ENCODE data around the gene STX8.
A peak's percentile ranks its signal among the peaks of the same experiment; 100 is the strongest.
"Not testable (repeated sequence)": the region's sequence is repeated elsewhere in the genome, so short reads cannot be mapped to it uniquely, and the experiment has no call there.

Gene STX8

DNA sequence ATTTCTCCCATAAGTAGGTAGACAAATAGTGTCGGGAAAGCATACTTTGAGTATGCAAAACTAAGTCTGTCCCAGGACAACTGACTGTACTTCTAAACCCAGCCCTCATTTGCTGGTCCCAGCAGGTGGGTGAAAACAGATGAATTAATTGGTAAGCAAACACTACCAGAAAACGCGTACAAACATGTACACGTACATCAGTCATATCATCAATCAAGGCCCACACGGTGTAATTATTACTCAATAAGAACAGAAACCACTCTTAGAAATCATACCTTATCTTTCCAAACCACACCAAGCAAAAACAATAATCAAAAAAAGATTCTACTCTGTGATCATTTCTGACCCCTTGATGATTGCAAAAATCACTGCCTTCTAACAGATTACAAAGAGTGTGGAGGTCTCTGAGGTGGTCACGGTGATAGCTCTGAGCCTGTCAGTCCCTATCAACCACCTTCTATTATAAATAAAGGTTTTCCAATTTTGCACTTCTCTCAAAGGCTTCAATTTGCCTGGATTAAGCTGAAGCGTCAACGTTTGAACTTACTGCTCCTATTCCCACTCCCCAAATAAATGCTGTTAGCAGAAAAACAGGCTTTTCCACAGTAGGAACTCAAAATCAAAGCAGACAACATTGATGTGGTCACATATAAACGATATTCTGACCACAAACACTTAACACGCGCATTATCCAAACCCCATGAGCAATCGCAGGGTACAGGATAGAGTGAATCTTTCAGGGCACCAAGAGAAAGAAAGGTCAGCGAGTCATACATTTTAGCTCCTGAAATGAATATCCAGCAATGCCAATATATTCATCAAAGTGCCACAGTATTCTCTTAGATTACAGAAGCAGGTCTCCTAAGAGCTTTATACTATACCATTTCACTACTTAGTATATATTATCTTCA lies 211.9 kb downstream of the STX8 start:
- peak; percentile 55 for FAIRE-seq
- no peak for TF ChIP-seq POLR2A (IDR thresholded peaks at IDR 0.05; ENCODE audit: low read depth, low read length)
- DNase-seq (ENCODE audit: insufficient read length, low spot score), result peak; percentile 21

DNA sequence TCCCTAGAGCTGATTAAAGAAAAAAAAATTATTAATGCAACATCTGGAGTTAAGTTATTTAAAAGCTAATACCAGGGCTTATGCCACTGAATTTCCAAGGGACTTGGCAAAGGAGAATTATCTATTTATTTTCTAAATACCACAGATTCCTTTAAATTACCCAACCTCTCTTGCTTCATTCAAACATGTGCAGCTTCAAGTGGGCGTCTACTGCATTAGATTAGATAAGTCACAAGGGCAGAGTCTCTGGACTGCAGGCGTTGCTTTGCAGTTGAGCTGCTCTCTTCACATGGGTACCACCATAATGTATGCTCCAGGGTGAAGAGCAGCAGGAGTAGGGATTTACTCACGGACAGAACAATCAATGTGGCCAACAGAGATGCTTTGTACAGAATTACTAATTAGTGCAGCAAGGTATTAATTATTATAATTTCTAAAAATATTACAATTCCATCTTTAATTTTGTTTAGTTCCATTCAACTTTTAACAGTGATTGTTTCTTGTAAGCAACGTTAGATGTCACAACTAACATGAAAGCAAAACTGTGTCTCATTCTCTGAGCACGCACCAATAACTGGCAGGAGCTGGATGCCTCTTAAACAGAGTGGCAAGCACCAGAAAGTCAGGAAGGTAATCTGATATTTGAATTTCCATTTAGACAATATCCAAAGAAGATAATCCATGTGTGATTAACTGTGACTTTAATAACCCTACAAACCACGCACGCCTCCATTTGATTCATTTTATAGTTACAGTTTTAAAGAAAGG lies 214.2 kb downstream of the STX8 start:
- FAIRE-seq, result no peak

DNA sequence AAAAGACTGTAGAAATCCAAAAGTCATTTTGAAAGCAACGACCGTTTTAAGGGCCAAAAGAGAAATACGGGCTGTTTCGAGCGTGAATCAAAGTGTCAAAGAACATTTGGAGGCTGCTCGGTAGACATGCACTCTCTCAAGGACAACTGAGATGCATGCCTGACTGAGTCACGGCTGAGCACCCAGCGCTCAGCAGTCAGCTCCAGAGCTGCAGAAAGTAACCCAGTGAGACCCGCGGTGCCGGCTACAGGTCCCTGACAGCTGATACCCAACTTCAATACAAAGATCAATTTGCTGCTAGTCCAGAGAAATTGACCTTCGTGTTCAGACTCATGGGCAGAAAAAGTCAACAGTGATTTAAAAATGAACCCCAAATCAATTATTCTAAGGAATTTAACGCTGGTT lies 214.9 kb downstream of the STX8 start:
- DNase-seq (ENCODE audit: insufficient read length, low spot score) (peak; percentile 28), FAIRE-seq (peak; percentile 33)
- no peak for TF ChIP-seq POLR2A (IDR thresholded peaks at IDR 0.05; ENCODE audit: low read depth, low read length)

More for the DNA sequence above, 214.2 kb downstream of the STX8 start:
- TF ChIP-seq POLR2A (IDR thresholded peaks at IDR 0.05; ENCODE audit: low read depth, low read length), result no peak
- DNase-seq (ENCODE audit: insufficient read length, low spot score), result no peak

DNA sequence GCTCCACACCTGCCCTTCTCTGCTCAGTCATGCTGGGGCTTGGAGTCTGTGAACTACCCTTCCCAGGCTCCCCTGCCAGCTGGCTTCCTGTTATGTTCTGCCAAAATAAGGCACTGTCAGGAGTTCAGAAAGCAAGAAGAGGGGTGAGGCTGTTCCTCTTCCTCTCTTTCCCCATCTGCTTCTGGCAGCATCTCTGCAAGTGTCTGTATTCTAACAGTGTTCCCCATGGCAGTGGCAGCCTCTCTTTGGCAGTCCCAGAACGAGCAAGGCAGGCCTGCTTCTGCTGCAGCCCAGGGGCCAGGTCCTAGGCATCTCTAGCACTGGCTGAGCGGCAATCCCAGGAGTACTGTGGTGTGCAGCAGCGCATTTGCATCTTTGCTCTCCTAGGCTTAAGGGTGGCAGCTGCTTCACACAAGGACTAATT lies 219.1 kb downstream of the STX8 start:
- FAIRE-seq (no peak), DNase-seq (ENCODE audit: insufficient read length, low spot score) (no peak)
- no peak for TF ChIP-seq POLR2A (IDR thresholded peaks at IDR 0.05; ENCODE audit: low read depth, low read length)

DNA sequence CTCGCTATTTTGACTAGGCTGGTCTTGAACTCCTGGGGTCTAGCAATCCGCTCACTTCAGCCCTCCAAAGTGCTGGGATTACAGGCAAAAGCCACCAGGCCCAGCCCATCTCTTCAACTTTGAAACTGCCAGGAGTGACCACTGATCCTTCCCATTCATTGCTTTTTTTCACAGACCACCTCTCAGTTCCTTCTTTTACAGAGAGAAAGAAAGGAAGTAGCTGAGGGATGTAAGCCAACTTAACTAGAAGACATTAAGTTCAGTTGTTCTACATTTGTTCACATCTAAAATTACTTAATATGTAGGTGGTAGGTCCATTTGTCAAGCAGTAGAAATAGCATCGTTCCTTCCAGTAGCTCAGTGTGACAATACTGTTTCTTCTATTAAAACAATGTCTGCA lies 219.8 kb downstream of the STX8 start:
- DNase-seq (ENCODE audit: insufficient read length, low spot score) (no peak), FAIRE-seq (no peak)
- no peak for TF ChIP-seq POLR2A (IDR thresholded peaks at IDR 0.05; ENCODE audit: low read depth, low read length)

DNA sequence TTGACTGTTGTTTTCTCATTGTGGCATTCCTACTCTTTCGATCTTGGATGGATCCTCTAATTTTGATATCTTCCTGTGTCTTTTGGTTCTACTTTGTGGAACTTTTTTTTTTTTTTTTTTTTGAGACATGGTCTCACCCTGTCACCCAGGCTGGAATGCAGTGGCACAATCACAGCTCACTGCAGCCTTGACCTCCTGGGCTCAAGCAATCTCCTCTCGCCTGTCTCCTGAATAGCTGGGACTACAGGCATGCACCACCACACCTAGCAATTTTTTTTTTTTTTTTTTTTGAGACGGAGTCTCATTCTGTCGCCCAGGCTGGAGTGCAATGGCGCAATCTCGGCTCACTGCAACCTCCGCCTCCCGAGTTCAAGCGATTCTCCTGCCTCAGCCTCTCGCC lies 220.4 kb downstream of the STX8 start:
- not testable (repeated sequence) for DNase-seq (ENCODE audit: insufficient read length, low spot score); FAIRE-seq

DNA sequence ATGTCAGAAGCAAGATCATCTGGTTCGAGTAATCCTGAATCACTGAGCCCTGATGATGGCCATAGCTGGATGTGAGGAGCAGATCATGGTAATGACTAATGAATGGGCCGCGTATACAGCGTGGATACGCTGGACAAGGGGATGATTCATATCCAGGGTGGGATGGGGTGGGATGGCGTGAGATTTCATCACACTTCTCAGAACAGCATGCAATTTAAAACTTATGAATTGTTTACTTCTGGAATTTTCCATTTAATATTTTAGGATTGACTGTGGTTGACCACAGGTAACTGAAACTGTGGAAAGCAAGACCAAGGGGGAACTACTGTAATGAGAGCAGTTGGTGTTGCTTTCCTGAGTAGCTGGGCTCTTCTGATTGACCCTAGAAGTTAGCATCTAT lies 225.5 kb downstream of the STX8 start:
- FAIRE-seq (peak; percentile 99), DNase-seq (ENCODE audit: insufficient read length, low spot score) (peak; percentile 67)
- no peak for TF ChIP-seq POLR2A (IDR thresholded peaks at IDR 0.05; ENCODE audit: low read depth, low read length)

DNA sequence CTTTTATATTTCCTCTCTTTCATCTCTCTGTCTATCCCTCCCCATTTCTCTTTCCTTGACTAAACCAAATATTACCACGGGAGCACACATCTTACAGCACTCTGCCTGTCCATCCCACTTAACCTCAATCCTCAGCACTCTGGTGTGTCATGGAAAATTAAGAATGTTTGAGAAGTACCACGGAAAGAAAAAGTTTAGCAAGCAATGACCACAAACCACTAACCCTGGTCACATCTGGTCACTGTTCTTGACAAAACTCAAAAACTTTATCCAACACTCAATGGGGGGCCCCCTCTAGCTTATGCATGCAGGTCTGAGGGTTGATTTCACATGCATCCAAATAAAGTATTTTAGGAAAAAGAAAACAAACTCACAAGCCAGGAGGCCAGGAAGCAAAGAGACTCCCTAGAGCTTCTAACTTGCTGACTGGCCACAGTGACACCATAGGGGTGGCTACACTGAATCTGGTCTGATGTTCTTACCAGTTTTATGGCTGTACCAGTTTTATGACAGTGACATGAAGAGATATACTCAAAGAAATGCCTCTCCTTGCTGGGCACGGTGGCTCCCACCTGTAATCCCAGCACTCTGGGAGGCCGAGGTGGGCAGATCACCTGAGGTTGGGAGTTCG lies 229.2 kb downstream of the STX8 start:
- TF ChIP-seq POLR2A (IDR thresholded peaks at IDR 0.05; ENCODE audit: low read depth, low read length), result no peak
- FAIRE-seq (no peak), DNase-seq (ENCODE audit: insufficient read length, low spot score) (no peak)

DNA sequence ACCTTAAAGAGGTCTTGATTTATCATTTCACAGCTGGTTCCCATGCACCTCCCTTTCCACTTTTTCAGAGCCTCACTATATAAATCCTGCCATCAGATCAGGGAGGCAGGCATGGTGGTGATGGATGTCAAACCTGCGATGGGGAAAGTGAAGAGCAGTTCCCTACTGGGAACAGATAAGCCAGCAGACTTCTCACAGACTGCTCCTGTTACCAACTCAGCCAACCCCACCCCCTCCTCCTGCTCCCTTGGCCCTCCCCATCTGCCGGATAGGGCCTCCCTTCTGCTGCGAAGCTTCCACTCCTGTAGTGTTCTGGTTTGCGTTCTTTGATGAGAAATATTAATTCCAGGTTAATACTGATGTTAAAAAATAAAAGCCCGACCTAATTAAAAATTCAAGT lies 232.1 kb downstream of the STX8 start:
- TF ChIP-seq POLR2A (IDR thresholded peaks at IDR 0.05; ENCODE audit: low read depth, low read length), result no peak
- FAIRE-seq, result no peak
- no peak for DNase-seq (ENCODE audit: insufficient read length, low spot score)

DNA sequence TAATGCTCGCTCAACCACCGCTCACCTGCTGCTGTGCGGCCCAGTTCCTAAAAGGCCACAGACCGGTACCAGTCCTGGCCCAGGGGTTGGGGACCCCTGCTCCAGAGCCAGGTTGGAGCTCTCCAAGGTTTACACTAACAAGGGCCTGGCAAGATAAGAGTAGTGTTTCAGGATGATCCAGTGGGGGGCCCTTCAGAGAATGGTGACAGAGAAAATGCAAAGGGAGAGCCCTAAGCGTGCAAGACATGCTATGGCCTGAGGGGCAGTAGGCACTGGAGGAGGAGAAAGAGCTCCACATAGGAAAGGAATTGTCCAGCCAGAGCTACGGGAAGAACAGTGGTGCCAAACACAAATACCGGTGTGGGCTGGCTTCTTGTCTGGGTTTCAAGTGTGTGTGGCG lies 233.4 kb downstream of the STX8 start:
- no peak for TF ChIP-seq POLR2A (IDR thresholded peaks at IDR 0.05; ENCODE audit: low read depth, low read length)
- no peak for DNase-seq (ENCODE audit: insufficient read length, low spot score)
- no peak for FAIRE-seq

DNA sequence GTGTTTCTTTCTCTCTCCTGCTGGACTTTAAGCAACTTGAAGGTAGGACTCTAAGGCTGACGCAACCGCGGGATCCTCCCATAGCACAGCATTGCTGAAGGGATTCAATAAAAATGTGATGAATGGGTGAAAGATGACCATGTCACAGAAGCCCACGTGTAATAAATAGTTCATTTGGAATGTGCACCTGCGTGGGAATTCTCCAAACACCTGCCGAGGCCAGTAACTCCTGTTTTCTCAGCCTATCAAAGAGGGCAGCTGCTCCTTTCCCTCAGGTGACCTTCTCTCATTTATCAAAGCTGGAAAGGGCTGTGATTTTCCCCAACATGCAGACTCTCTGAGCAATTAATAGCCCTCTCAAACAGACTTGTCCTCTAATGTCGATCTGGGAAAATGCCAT lies 235.7 kb downstream of the STX8 start:
- FAIRE-seq, result no peak
- no peak for TF ChIP-seq POLR2A (IDR thresholded peaks at IDR 0.05; ENCODE audit: low read depth, low read length)
- no peak for DNase-seq (ENCODE audit: insufficient read length, low spot score)

DNA sequence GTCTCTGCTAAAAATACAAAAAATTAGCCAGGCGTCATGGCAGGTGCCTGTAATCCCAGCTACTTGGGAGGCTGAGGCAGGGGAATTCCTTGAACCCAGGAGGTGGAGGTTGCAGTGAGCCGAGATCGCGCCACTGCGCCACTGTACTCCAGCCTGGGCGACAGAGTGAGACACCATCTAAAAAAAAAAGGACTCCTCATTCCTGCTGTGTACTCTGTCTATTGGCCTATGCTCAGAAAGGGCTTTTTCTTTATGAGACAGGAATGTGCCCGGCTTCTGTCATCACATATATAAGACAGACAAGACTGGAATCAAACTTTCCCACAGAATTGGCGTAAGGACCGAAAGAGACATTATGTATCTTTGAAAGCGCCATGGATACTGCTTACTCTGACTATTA lies 236.1 kb downstream of the STX8 start:
- not testable (repeated sequence) for DNase-seq (ENCODE audit: insufficient read length, low spot score); FAIRE-seq

DNA sequence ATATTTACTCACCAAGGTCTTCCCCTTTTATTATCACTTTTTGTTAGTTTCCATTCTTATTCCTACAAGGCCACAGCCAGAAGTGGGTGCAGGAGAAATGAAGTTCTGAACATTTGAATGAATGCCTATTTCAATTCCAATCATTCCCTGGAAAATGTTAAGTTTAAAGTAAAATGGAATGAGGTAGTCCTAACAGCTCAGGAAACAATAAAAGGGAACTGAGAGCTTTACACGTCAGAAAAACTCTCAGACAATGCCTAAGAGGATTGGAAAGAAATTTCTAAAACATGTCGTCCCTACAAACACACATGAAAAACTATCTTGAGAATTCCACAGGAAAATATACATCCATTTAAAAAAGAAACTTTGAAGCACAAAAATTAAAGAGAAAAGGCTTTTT lies 238.8 kb downstream of the STX8 start:
- no peak for FAIRE-seq
- no peak for DNase-seq (ENCODE audit: insufficient read length, low spot score)
- no peak for TF ChIP-seq POLR2A (IDR thresholded peaks at IDR 0.05; ENCODE audit: low read depth, low read length)
